Loucy (cell line): ENCODE results near the gene STK4.

Experiments
- H2AFZ ChIP-seq: fragments of 200-600 bp; sonication (generic); 2 replicates; pipeline ENCODE4 v1.6.0; 2016; ENCODE audit warnings: antibody characterized with exemption, mild to moderate bottlenecking, low read length, moderate library complexity
- H3F3A ChIP-seq: fragments of 200-600 bp; 2 replicates; pipeline ENCODE4 v1.6.0; 2016; ENCODE audit warnings: antibody characterized with exemption, low read depth, mild to moderate bottlenecking
- H3K27me3 ChIP-seq: fragments of 200-600 bp; sonication (generic); 2 replicates; pipeline ENCODE4 v1.6.1; 2014; ENCODE audit warnings: low read length, mild to moderate bottlenecking; ENCODE audit not compliant: insufficient read depth, poor library complexity, severe bottlenecking
- H3K36me3 ChIP-seq: fragments of 200-600 bp; sonication (generic); 2 replicates; pipeline ENCODE4 v1.6.1; 2016; ENCODE audit warnings: low read length; ENCODE audit not compliant: insufficient read depth
- H3K4me1 ChIP-seq: fragments of 200-600 bp; sonication (generic); 2 replicates; pipeline ENCODE4 v1.5.1; 2014; ENCODE audit warnings: low read length, mild to moderate bottlenecking; ENCODE audit not compliant: insufficient read depth, poor library complexity, severe bottlenecking
- H3K4me2 ChIP-seq: fragments of 200-600 bp; sonication (generic); 2 replicates; pipeline ENCODE4 v1.6.0; 2014; ENCODE audit warnings: antibody characterized with exemption, low read length, low read depth, mild to moderate bottlenecking; ENCODE audit not compliant: poor library complexity, severe bottlenecking
- H3K4me3 ChIP-seq: fragments of 200-600 bp; sonication (generic); 2 replicates; pipeline ENCODE4 v1.5.1; 2014; ENCODE audit warnings: low read length, mild to moderate bottlenecking, mixed read lengths; ENCODE audit not compliant: poor library complexity, severe bottlenecking
- H3K79me2 ChIP-seq: fragments of 200-600 bp; sonication (generic); 2 replicates; pipeline ENCODE4 v1.6.1; 2014; ENCODE audit warnings: low read length; ENCODE audit not compliant: insufficient read depth
- H3K9ac ChIP-seq: fragments of 200-600 bp; sonication (generic); 2 replicates; pipeline ENCODE4 v1.6.0; 2014; ENCODE audit warnings: mild to moderate bottlenecking, low read depth, low read length, moderate library complexity; ENCODE audit not compliant: poor library complexity, severe bottlenecking
- H3K9me2 ChIP-seq: fragments of 200-600 bp; sonication (generic); replicated peaks from 2 replicates; pipeline ENCODE4 v1.6.1; 2016; ENCODE audit warnings: low read depth, low read length, mixed read lengths
- H3K9me3 ChIP-seq: fragments of 200-600 bp; sonication (generic); 2 replicates; pipeline ENCODE4 v1.6.1; 2014; ENCODE audit warnings: mild to moderate bottlenecking, antibody characterized with exemption, low read length, low read depth; ENCODE audit not compliant: insufficient read depth
- H4K20me1 ChIP-seq: fragments of 200-600 bp; sonication (generic); 2 replicates; pipeline ENCODE4 v1.6.0; 2014; ENCODE audit warnings: antibody characterized with exemption, low read length, mild to moderate bottlenecking; ENCODE audit not compliant: insufficient read depth, poor library complexity, severe bottlenecking
- EZH2phosphoT487 ChIP-seq: fragments of 200-600 bp; IDR thresholded peaks from 2 replicates; pipeline ENCODE4 v1.6.1; 2018; ENCODE audit warnings: antibody characterized with exemption, mild to moderate bottlenecking, moderate library complexity, borderline replicate concordance
- TF ChIP-seq, protein P1 (sequence below): fragments of 200-600 bp; sonication (generic); conservative IDR thresholded peaks from 2 replicates; pipeline ENCODE4 v1.5.1; 2014; ENCODE audit warnings: mild to moderate bottlenecking, antibody characterized with exemption, low read length

STK4 gene

DNA sequence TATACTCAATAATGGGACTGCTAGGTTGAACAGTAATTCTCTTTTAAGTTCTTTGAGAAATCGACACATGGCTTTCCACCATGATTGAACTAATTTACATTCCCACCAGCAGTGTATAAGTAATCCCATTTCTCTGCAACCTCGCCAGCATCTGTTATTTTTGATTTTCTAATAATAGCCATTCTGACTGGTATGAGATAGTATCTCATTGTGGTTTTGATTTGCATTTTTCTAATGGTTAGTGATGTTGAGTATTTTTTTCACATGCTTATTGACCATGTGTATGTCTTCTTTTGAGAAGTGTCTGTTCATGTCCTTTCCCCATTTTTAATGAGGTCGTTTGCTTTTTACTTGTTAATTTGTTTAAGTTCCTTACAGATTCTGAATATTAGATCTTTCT lies 66.5 kb downstream of the STK4 start:
- Histone ChIP-seq H3K4me2 (no peak overlapping the region), H3F3A (no peaks in the 10 kb centered on the region), H3K4me1 (peaks cover 6% of the 10 kb centered on the region), H3K36me3 (peaks cover 36% of the 10 kb centered on the region), H3K4me3 (no peak overlapping the region), H3K9ac (no peak overlapping the region), H3K79me2 (peaks cover 5% of the 10 kb centered on the region; the same call in 1 of the 2 replicates), H3K27me3 (no peaks in the 10 kb centered on the region), H3K9me3 (no peaks in the 10 kb centered on the region), H3K9me2 (no peaks in the 10 kb centered on the region), H2AFZ (no peak overlapping the region), H4K20me1 (no peaks in the 10 kb centered on the region)
- TF ChIP-seq, protein P1, sequence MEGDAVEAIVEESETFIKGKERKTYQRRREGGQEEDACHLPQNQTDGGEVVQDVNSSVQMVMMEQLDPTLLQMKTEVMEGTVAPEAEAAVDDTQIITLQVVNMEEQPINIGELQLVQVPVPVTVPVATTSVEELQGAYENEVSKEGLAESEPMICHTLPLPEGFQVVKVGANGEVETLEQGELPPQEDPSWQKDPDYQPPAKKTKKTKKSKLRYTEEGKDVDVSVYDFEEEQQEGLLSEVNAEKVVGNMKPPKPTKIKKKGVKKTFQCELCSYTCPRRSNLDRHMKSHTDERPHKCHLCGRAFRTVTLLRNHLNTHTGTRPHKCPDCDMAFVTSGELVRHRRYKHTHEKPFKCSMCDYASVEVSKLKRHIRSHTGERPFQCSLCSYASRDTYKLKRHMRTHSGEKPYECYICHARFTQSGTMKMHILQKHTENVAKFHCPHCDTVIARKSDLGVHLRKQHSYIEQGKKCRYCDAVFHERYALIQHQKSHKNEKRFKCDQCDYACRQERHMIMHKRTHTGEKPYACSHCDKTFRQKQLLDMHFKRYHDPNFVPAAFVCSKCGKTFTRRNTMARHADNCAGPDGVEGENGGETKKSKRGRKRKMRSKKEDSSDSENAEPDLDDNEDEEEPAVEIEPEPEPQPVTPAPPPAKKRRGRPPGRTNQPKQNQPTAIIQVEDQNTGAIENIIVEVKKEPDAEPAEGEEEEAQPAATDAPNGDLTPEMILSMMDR: no peak
- no peak for TF ChIP-seq EZH2phosphoT487

DNA sequence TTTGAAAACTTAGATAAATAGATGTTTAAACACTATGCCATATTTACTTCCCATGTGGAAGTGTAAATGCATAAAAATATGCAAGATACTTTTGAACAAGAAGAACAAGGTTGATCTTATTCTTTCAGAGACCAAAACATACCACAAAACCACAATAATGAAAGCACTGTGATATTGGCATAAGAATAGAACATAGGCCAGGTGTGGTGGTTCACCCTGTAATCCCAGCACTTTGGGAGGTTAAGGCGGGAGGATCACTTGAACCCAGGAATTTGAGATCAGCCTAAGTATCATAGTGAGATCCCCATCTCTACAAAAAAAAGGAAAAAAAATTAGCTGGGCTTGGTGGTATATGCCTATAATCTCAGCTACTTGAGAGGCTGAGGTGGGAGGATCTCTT lies 68.1 kb downstream of the STK4 start:
- Histone ChIP-seq H3K36me3 (peaks cover 22% of the 10 kb centered on the region), H3F3A (no peaks in the 10 kb centered on the region), H3K4me2 (no peak overlapping the region), H3K27me3 (no peaks in the 10 kb centered on the region), H3K79me2 (peaks cover 5% of the 10 kb centered on the region; the same call in 1 of the 2 replicates), H3K9me3 (no peaks in the 10 kb centered on the region), H3K9me2 (no peaks in the 10 kb centered on the region), H4K20me1 (no peaks in the 10 kb centered on the region), H2AFZ (no peak overlapping the region), H3K4me3 (no peak overlapping the region), H3K4me1 (peaks cover 6% of the 10 kb centered on the region), H3K9ac (no peak overlapping the region)
- TF ChIP-seq, protein P1: no peak
- no peak for TF ChIP-seq EZH2phosphoT487

DNA sequence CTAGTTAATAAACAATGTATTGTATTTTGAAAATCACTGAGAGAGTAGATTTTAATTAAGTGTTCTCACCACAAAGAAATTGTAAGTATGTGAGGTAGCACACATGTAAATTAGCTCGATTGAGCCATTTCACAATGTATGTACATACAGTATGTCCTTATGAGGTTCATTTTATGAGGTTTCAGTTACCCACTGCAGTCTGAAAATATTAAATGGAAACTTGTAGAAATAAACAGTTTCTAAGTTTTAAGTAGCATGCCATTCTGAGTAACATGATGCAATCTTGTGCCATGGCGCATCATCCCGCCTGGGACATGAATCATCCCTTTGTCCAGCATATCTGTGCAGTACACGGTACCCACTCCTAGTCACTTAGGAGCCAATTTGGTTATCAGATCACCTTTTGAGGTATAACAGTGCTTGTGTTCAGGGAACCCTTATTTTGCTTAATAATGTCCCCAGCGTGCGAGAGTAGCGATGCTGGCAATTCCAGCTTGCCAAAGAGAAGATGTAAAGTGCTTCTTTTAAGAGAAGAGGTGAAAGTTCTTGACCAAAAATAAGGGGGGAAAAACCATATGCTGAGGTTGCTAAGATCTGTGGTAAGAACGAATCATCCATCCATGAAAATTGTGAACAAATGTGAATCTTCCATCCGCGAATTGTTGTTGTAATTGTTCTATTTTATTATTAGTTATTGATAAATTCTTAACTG lies 69.9 kb downstream of the STK4 start:
- no peak overlapping the region for H3K9ac ChIP-seq
- H3K4me2 ChIP-seq: no peak overlapping the region

More for the DNA sequence above, 69.9 kb downstream of the STK4 start:
- H3K4me3 ChIP-seq: no peak overlapping the region
- no peaks in the 10 kb centered on the region for H3F3A ChIP-seq
- no peaks in the 10 kb centered on the region for H4K20me1 ChIP-seq
- H2AFZ ChIP-seq: no peak overlapping the region
- no peak for TF ChIP-seq EZH2phosphoT487
- TF ChIP-seq, protein P1: no peak
- H3K36me3 ChIP-seq: peaks cover 20% of the 10 kb centered on the region; the same call in 1 of the 2 replicates
- no peaks in the 10 kb centered on the region for H3K9me3 ChIP-seq
- peaks cover 5% of the 10 kb centered on the region; the same call in 1 of the 2 replicates for H3K79me2 ChIP-seq
- H3K27me3 ChIP-seq: no peaks in the 10 kb centered on the region
- H3K4me1 ChIP-seq: peaks cover 6% of the 10 kb centered on the region
- no peaks in the 10 kb centered on the region for H3K9me2 ChIP-seq
